ENCODE measurements around the gene SLC44A3. TPM values are rescaled to one million over a fixed set of nuclear protein-coding genes. Genes with fewer than 3 reads are reported as not detected.

SLC44A3 gene
- total and polyA plus RNA-seq, 5 donors, result 2.2 to 6.5 (median 5.2) TPM

DNA sequence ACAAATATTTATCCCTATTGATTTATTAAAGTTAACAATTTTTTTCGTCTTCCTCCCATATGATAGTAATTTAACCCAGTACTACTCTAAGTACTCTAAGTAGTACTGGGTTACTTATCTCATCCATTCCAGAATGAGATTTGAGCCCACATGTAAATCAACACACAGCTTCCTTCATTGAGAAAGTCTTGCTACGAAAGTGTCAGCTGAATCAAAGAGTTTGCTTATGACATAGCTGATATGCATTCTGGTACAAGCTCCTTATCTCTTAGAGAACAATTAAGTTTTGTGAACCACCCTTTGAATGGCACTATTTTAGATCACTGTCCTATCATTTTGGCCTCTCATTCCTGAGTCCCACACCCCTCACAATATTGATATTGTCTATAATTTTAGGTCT lies 2.4 kb upstream of the SLC44A3 start:
- WGBS, result 69% methylated on average over 2 of the region's 2 CpGs
- H3K27ac ChIP-seq (ENCODE audit: low read length), result no peak overlapping the region
- no peaks in the 10 kb centered on the region for H3K9me3 ChIP-seq (ENCODE audit: control insufficient read depth, low read length)
- ATAC-seq, result no peak
- H3K4me1 ChIP-seq (ENCODE audit: control insufficient read depth, insufficient read depth, low read length), result no peaks in the 10 kb centered on the region
- H3K27me3 ChIP-seq (ENCODE audit: control insufficient read depth, insufficient read depth), result no peaks in the 10 kb centered on the region
- H3K4me3 ChIP-seq (ENCODE audit: low read length), result no peak overlapping the region
- no peak for DNase-seq
- intact Hi-C loops (cut with DNase I), result no loop called here

GRCh38 chr1:94819238-94819944 lies 766 bp upstream of the SLC44A3 start:
- no peaks in the 10 kb centered on the region for H3K4me1 ChIP-seq (ENCODE audit: control insufficient read depth, insufficient read depth, low read length)
- H3K27me3 ChIP-seq (ENCODE audit: control insufficient read depth, insufficient read depth), result no peaks in the 10 kb centered on the region
- ATAC-seq (peak; percentile 12 to 16), DNase-seq (no peak)
- H3K4me3 ChIP-seq (ENCODE audit: low read length), result peak overlapping the region; percentile 83
- intact Hi-C loops (cut with DNase I), result no loop called here
- WGBS, result 53% methylated on average over 14 of the region's 14 CpGs
- H3K27ac ChIP-seq (ENCODE audit: low read length), result no peak overlapping the region
- H3K9me3 ChIP-seq (ENCODE audit: control insufficient read depth, low read length), result no peaks in the 10 kb centered on the region

- H3K4me3 ChIP-seq (ENCODE audit: low read length), result peak overlapping the region; percentile 83
- DNase-seq (no peak), ATAC-seq (peak in 1 of 2 donors; percentile 20)
- no peaks in the 10 kb centered on the region for H3K9me3 ChIP-seq (ENCODE audit: control insufficient read depth, low read length)
- H3K27ac ChIP-seq (ENCODE audit: low read length), result no peak overlapping the region
- H3K4me1 ChIP-seq (ENCODE audit: control insufficient read depth, insufficient read depth, low read length), result no peaks in the 10 kb centered on the region
- no peaks in the 10 kb centered on the region for H3K27me3 ChIP-seq (ENCODE audit: control insufficient read depth, insufficient read depth)
- 49% methylated on average over 7 of the region's 7 CpGs for WGBS
- intact Hi-C loops (cut with DNase I), result no loop called here
Measured at GRCh38 chr1:94820936-94821335, 779 bp downstream of the SLC44A3 start.

DNA sequence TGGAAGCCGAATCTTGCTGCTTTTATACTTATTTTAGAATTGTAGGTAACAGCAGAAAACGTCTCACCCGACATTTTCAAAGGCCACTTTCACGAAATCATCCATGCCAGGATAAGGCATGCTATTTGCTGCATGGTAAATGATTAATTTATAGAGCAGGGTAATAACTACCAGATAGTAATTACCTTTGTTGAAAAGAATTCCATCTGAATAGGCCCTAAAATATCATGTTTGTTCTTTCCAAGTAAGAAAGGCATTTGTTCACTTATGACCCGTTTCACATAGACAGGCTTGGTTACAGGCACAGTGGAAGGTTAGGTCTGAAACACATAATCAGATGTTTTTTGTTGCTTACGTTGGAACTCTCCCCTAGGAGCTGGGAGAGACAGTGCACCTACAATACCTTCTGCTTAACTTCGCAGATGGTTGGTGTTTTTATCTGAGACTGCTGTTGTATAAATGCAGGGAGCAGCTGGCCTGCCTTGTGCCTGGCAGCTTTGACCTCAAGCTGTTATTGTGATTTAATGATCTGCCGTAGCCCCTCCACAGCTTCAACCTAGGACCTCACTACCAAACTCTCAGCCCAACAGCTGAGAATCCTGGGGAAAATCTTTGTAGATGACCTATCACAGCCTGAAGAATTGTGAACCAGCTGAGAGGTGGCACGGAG lies 1.6 kb downstream of the SLC44A3 start:
- H3K4me3 ChIP-seq (ENCODE audit: low read length), result no peak overlapping the region
- intact Hi-C loops (cut with DNase I), result no loop called here
- 90% methylated on average over 9 of the region's 9 CpGs for WGBS

DNA sequence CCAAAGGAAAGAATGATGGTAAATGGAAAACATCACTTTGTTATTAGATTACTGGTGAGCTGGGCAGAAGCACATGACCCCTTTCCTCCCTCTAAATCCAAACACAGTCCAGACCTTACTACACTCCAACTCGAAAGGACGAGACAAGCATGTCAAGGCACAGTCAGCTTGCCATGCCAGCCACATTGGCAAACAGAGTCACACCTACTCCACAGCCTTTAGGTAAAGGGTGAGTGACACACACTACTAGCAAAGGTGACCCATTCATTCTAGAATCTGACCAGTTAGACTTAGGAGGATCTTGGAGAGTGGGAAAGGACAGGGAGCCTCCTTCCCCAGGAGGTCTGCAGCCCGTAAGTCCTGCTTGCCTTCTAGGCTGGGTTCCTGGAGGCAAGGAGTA lies 3.0 kb downstream of the SLC44A3 start:
- intact Hi-C loops (cut with DNase I), result no loop called here
- H3K27ac ChIP-seq (ENCODE audit: low read length), result no peak overlapping the region
- no peaks in the 10 kb centered on the region for H3K9me3 ChIP-seq (ENCODE audit: control insufficient read depth, low read length)
- DNase-seq (no peak), ATAC-seq (no peak)
- H3K4me1 ChIP-seq (ENCODE audit: control insufficient read depth, insufficient read depth, low read length), result no peaks in the 10 kb centered on the region
- H3K4me3 ChIP-seq (ENCODE audit: low read length), result no peak overlapping the region
- H3K27me3 ChIP-seq (ENCODE audit: control insufficient read depth, insufficient read depth), result no peaks in the 10 kb centered on the region
- 81% methylated on average over 3 of the region's 3 CpGs for WGBS

More for the DNA sequence above, 1.6 kb downstream of the SLC44A3 start:
- no peak for DNase-seq
- no peak for ATAC-seq
- Histone ChIP-seq H3K27me3 (ENCODE audit: control insufficient read depth, insufficient read depth) (no peaks in the 10 kb centered on the region), H3K27ac (ENCODE audit: low read length) (no peak overlapping the region), H3K9me3 (ENCODE audit: control insufficient read depth, low read length) (no peaks in the 10 kb centered on the region), H3K4me1 (ENCODE audit: control insufficient read depth, insufficient read depth, low read length) (no peaks in the 10 kb centered on the region)

DNA sequence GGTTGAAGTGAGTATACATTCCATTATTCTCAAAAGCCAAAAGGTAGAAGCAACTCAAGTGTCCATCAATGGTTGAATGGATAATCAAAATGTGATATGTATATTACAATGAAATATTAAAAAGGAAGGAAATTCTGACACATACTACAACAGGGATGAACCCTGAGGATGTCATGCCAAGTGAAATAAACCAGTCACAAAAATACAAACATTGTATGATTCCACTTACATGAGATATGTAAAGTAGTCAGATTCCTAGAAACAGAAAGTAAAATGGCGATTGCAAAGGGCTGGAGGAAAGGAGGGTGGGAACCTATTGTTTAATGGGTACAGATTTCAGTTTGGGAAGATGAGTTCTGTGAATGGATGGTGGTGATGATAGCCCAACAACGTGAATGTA lies 5.8 kb downstream of the SLC44A3 start:
- H3K9me3 ChIP-seq (ENCODE audit: control insufficient read depth, low read length), result no peaks in the 10 kb centered on the region
- no peak overlapping the region for H3K27ac ChIP-seq (ENCODE audit: low read length)
- no peak overlapping the region for H3K4me3 ChIP-seq (ENCODE audit: low read length)
- H3K4me1 ChIP-seq (ENCODE audit: control insufficient read depth, insufficient read depth, low read length), result no peaks in the 10 kb centered on the region
- intact Hi-C loops (cut with DNase I), result no loop called here
- no peaks in the 10 kb centered on the region for H3K27me3 ChIP-seq (ENCODE audit: control insufficient read depth, insufficient read depth)
- 93% methylated on average over 2 of the region's 2 CpGs for WGBS
- DNase-seq, result no peak
- no peak for ATAC-seq

DNA sequence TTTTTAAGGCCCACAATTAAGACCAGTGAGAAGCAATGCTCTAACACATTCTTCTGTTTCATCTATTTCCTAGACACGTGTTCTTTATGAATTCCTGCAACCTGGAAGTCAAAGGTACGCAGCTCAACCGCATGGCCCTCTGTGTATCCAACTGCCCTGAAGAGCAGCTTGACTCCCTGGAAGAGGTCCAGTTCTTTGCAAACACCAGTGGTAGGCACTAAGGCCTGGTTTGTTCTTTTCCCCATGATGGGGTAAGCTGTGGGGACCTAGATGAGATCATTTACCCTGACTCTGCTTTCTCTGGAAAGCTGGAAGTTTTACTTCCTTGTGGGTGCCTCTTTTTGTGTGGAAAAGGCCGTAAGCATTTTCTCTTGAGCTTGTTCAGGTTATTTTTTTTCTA lies 7.3 kb downstream of the SLC44A3 start:
- no peaks in the 10 kb centered on the region for H3K9me3 ChIP-seq (ENCODE audit: control insufficient read depth, low read length)
- ATAC-seq (no peak), DNase-seq (no peak)
- 91% methylated on average over 4 of the region's 4 CpGs for WGBS
- no peak overlapping the region for H3K4me3 ChIP-seq (ENCODE audit: low read length)
- intact Hi-C loops (cut with DNase I), result no loop called here
- H3K27me3 ChIP-seq (ENCODE audit: control insufficient read depth, insufficient read depth), result no peaks in the 10 kb centered on the region
- no peaks in the 10 kb centered on the region for H3K4me1 ChIP-seq (ENCODE audit: control insufficient read depth, insufficient read depth, low read length)
- no peak overlapping the region for H3K27ac ChIP-seq (ENCODE audit: low read length)

DNA sequence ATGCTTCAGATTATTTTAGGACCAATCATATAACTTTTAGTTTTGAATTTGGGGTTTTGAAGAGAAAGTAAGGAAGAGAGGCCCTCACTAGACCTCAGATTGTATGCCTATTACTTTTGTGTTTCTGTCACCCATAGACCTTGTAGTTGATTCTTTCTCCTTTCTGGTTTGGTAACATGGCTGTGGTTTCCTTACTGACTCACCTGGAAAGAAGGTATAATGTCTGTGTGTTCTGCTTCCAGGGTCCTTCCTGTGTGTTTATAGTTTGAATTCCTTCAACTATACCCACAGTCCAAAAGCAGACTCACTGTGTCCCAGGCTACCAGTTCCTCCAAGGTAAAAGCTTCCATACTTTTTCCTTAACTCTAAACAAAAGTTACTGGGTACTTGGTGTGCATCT lies 8.1 kb downstream of the SLC44A3 start:
- ATAC-seq, result no peak
- intact Hi-C loops (cut with DNase I), result no loop called here
- no peak overlapping the region for H3K27ac ChIP-seq (ENCODE audit: low read length)
- H3K4me3 ChIP-seq (ENCODE audit: low read length), result no peak overlapping the region
- H3K4me1 ChIP-seq (ENCODE audit: control insufficient read depth, insufficient read depth, low read length), result no peaks in the 10 kb centered on the region
- H3K9me3 ChIP-seq (ENCODE audit: control insufficient read depth, low read length), result no peaks in the 10 kb centered on the region
- no peaks in the 10 kb centered on the region for H3K27me3 ChIP-seq (ENCODE audit: control insufficient read depth, insufficient read depth)
- no peak for DNase-seq

DNA sequence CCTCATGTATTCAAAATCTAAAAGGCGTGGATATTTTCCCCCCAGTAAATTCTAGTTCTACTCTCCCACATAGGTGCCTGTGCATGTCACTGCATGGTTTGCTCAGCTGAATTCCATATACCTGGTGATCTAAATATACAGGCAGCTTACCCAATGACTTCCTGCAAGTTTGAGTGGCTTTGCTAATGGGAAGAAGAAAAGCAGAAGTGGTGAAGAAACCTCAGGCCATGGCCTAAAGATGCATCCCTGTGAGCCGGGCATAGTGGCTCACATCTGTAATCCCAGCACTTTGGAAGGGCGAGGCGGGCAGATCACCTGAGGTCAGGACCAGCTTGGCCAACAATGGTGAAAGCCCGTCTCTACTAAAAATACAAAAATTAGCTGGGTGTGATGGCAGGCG lies 11.5 kb downstream of the SLC44A3 start:
- ATAC-seq (no peak), DNase-seq (no peak)
- intact Hi-C loops (cut with DNase I), result no loop called here
- H3K27ac ChIP-seq (ENCODE audit: low read length), result no peak overlapping the region
- WGBS, result 87% methylated on average over 6 of the region's 6 CpGs
- H3K4me3 ChIP-seq (ENCODE audit: low read length), result no peak overlapping the region
- H3K9me3 ChIP-seq (ENCODE audit: control insufficient read depth, low read length), result no peaks in the 10 kb centered on the region
- no peaks in the 10 kb centered on the region for H3K4me1 ChIP-seq (ENCODE audit: control insufficient read depth, insufficient read depth, low read length)
- H3K27me3 ChIP-seq (ENCODE audit: control insufficient read depth, insufficient read depth), result no peaks in the 10 kb centered on the region

- no peak for ATAC-seq
- WGBS, result 90% methylated on average over 1 of the region's 1 CpG
- Histone ChIP-seq H3K4me1 (ENCODE audit: control insufficient read depth, insufficient read depth, low read length) (no peaks in the 10 kb centered on the region), H3K27ac (ENCODE audit: low read length) (no peak overlapping the region), H3K27me3 (ENCODE audit: control insufficient read depth, insufficient read depth) (no peaks in the 10 kb centered on the region), H3K4me3 (ENCODE audit: low read length) (no peak overlapping the region), H3K9me3 (ENCODE audit: control insufficient read depth, low read length) (no peaks in the 10 kb centered on the region)
- intact Hi-C loops (cut with DNase I), result no loop called here
- DNase-seq, result no peak
Measured at GRCh38 chr1:94832446-94832845, 12.3 kb downstream of the SLC44A3 start.

DNA sequence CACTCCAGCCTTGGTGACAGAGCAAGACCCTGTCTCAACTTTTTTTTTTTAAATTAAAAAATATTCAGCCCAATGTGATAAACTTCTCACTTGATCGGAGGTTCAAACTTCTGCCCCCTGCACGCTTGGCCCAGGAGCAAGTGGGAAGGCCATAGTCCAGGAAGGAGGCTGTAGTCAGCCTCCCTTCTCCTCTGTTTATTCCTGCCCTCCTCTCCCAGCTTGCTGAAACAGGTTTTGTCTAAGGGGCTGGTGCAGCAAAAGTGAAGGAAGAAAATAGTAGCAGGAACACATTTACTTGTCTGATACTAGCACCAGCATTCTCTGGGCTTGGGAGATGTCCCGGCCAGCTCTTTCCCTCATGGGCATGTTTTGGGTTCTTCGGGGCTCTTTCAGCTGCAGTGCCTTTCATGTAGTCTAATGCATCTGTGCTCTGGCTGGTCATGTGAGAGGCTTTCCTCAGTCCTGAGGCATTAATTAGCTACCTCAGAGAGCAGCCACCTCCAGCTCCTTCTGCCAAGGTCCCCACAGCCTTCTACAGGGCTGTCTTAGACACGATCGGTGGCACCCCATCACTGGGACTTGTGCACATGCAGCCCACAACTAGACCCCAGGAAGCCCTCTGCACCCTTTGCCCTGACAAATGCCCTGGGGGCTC lies 12.9 kb downstream of the SLC44A3 start:
- DNase-seq, result no peak
- intact Hi-C loops (cut with DNase I), result no loop called here
- no peak for ATAC-seq
- no peaks in the 10 kb centered on the region for H3K4me1 ChIP-seq (ENCODE audit: control insufficient read depth, insufficient read depth, low read length)
- no peak overlapping the region for H3K4me3 ChIP-seq (ENCODE audit: low read length)
- WGBS, result 90% methylated on average over 6 of the region's 6 CpGs
- no peaks in the 10 kb centered on the region for H3K27me3 ChIP-seq (ENCODE audit: control insufficient read depth, insufficient read depth)
- no peaks in the 10 kb centered on the region for H3K9me3 ChIP-seq (ENCODE audit: control insufficient read depth, low read length)
- no peak overlapping the region for H3K27ac ChIP-seq (ENCODE audit: low read length)
